Parathyroid adenoma (tissue), 2 donors: ENCODE measurements around the gene APOM.

Source experiments
- H2AFZ ChIP-seq: fragments of 300-600 bp; sonication (generic); one replicate; pipeline ENCODE4 v1.7.0; 2017; ENCODE audit warnings: antibody characterized with exemption, mild to moderate bottlenecking
- H3K27ac ChIP-seq: fragments of 300-600 bp; sonication (generic); one replicate; pipeline ENCODE4 v1.7.0; 2017
- H3K27me3 ChIP-seq: fragments of 300-600 bp; sonication (generic); one replicate; pipeline ENCODE4 v1.7.0; 2017; ENCODE audit warnings: low read length; ENCODE audit not compliant: control insufficient read depth, insufficient read depth
- H3K36me3 ChIP-seq: fragments of 300-600 bp; sonication (generic); one replicate; pipeline ENCODE4 v1.7.0; 2017; ENCODE audit warnings: low read length; ENCODE audit not compliant: control insufficient read depth, insufficient read depth
- H3K4me1 ChIP-seq: fragments of 300-600 bp; sonication (generic); one replicate; pipeline ENCODE4 v1.7.0; 2017; ENCODE audit warnings: control low read depth
- H3K4me2 ChIP-seq: fragments of 300-600 bp; sonication (generic); one replicate; pipeline ENCODE4 v1.7.0; 2017; ENCODE audit warnings: low read length
- H3K4me3 ChIP-seq: fragments of 300-600 bp; sonication (generic); one replicate; pipeline ENCODE4 v1.7.0; 2017; ENCODE audit warnings: low read depth, low read length
- H3K79me2 ChIP-seq: fragments of 300-600 bp; sonication (generic); one replicate; pipeline ENCODE4 v1.7.0; 2017; ENCODE audit warnings: control low read depth
- H3K9ac ChIP-seq: fragments of 300-600 bp; sonication (generic); one replicate; pipeline ENCODE4 v1.7.0; 2017; ENCODE audit warnings: mild to moderate bottlenecking
- H3K9me3 ChIP-seq: fragments of 300-600 bp; sonication (generic); one replicate; pipeline ENCODE4 v1.7.0; 2017; ENCODE audit warnings: low read length; ENCODE audit not compliant: control insufficient read depth
- TF ChIP-seq, protein P1 (sequence below): fragments of 300-600 bp; sonication (generic); IDR thresholded peaks from one replicate; pipeline ENCODE4 v1.7.0; 2017; ENCODE audit warnings: antibody characterized with exemption, mild to moderate bottlenecking
- donor health status: primary hyperparathyroidism.

The APOM gene

DNA sequence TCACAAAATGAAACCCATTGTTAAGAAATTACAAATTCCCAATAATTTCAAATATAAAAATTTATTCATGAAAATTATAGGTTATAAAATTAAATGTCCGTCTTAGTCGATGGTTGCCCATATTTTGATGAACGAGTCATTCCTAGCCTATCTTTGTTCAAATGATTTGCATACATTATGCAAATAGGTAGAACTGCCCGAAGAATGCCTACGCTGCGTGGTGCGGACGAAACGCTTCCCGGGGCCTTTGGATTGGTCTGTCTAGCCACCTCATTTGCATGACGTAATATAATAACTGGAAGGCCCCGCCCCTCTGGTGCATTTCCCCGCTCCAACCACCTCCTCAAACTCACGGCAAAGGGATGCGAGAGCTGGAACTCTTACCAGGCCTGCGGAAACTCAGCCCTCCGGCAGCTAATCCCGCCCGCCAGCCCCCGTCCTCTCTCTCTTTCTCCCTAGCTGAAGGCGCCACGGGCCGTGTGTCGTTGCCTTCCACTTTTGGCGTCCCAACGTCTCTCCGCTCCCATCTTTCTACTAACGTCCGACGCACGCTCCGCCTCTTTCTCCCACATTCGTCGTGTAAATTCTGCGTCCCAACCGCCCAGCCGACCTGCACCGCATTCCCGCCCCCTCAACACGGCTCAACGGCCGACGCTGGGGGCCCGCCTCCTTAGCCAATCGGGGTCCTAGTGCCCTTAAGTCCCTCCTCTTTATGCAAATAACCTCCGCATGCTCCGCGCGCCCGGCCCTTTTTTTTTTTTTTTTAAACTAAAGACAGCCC lies 35.7 kb upstream of the APOM start:
- TF ChIP-seq, protein P1, sequence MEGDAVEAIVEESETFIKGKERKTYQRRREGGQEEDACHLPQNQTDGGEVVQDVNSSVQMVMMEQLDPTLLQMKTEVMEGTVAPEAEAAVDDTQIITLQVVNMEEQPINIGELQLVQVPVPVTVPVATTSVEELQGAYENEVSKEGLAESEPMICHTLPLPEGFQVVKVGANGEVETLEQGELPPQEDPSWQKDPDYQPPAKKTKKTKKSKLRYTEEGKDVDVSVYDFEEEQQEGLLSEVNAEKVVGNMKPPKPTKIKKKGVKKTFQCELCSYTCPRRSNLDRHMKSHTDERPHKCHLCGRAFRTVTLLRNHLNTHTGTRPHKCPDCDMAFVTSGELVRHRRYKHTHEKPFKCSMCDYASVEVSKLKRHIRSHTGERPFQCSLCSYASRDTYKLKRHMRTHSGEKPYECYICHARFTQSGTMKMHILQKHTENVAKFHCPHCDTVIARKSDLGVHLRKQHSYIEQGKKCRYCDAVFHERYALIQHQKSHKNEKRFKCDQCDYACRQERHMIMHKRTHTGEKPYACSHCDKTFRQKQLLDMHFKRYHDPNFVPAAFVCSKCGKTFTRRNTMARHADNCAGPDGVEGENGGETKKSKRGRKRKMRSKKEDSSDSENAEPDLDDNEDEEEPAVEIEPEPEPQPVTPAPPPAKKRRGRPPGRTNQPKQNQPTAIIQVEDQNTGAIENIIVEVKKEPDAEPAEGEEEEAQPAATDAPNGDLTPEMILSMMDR, result no peak
- H3K4me3 ChIP-seq, result peak overlapping the region; percentile 88

DNA sequence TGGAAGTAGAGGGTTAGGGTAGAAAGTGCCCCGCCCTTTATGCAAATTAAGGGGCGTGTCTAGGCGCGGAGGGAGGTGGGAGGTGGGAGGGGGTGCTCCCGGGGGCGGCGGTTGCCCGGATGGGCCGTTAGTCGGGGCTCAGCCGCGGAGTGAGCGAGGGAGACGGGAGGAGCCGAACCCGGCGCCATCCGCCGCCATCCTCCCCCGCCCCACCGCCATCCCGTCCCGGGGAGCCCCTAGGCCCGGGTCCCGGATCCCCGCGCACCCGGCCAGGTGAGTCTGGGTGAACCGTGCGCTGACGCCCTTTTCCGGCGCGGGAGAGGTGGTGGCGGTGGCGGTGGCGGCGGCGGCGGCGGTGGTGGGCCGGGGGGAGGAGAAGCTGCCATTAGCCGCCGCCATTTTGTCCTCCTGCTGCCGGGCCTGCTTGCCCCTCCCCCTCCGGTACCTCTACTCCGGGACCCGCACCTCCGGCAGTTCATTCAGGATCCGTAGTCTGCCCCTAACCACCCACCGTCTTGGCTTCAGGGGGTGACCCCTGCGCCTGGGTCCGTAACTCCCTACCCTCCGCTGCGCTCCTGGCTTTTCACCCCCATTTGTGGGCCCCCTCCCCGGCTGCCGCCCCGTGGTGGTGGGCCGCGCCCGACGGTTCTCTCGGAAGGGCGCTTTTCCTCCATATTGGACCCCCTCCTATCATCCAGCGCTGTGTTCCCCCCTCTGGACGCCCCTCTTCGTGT lies 34.9 kb upstream of the APOM start, which contains the start of gene PRRC2A:
TSS of gene PRRC2A (plus strand) at position 130 of the 734 bp plus-strand sequence. CDS start 2,075 bp downstream, outside the sequence.
- Histone ChIP-seq H3K4me2 (peak within 1 kb of the TSS; percentile 88), H3K9me3 (no peaks in the 10 kb centered on the region), H3K4me3 (peak within 1 kb of the TSS; percentile 88), H3K27me3 (no peaks in the 10 kb centered on the region), H3K27ac (peak within 1 kb of the TSS; percentile 94), H3K36me3 (no peaks in the 10 kb centered on the region), H3K4me1 (peaks cover 12% of the 10 kb centered on the region), H2AFZ (peak within 1 kb of the TSS; percentile 79), H3K79me2 (peaks cover 15% of the 10 kb centered on the region), H3K9ac (peak within 1 kb of the TSS; percentile 79)
- TF ChIP-seq, protein P1, result no peak

More for the DNA sequence above, 35.7 kb upstream of the APOM start:
- Histone ChIP-seq H3K4me2 (peak overlapping the region; percentile 88), H3K9ac (no peak overlapping the region), H3K36me3 (no peaks in the 10 kb centered on the region), H3K4me1 (peaks cover 14% of the 10 kb centered on the region), H3K79me2 (peaks cover 12% of the 10 kb centered on the region), H3K9me3 (no peaks in the 10 kb centered on the region), H3K27me3 (no peaks in the 10 kb centered on the region), H2AFZ (peak overlapping the region; percentile 79), H3K27ac (peak overlapping the region; percentile 94)

DNA sequence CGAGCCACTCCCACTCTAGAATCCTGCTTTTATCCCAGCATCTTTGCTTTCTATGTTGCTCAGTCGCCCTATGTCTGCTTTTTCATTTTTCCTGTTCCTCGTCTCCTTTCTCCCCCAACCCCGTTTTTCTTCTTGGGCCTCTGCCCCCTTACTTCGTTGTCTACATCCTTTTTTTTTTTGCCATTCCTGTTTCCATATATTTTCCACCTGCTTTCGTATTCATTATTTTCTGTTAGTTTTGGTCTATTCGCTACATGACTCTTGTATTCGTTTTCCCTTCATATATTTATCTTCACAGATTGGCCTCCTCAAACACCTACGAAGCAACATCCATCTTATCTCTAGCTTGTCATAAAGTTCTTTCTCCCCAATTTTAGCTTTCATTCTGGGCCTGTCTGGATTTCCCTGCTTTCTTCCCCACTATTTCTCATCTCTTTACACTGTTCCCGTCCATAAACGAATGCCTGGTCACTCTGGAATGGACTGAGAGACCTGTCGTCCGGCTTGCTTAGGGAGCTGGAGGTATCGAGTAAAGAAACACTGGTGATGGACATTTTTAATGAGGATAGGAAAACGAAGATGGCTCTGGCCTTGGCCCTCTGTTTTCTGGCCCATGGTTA lies 34.3 kb upstream of the APOM start:
- Histone ChIP-seq H3K4me1 (peaks cover 12% of the 10 kb centered on the region), H3K27me3 (no peaks in the 10 kb centered on the region), H3K79me2 (peaks cover 15% of the 10 kb centered on the region), H3K36me3 (no peaks in the 10 kb centered on the region), H3K9ac (peak overlapping the region; percentile 79), H2AFZ (peak overlapping the region; percentile 79), H3K4me3 (peak overlapping the region; percentile 88), H3K4me2 (peak overlapping the region; percentile 88), H3K27ac (peak overlapping the region; percentile 94), H3K9me3 (no peaks in the 10 kb centered on the region)
- TF ChIP-seq, protein P1, result no peak

DNA sequence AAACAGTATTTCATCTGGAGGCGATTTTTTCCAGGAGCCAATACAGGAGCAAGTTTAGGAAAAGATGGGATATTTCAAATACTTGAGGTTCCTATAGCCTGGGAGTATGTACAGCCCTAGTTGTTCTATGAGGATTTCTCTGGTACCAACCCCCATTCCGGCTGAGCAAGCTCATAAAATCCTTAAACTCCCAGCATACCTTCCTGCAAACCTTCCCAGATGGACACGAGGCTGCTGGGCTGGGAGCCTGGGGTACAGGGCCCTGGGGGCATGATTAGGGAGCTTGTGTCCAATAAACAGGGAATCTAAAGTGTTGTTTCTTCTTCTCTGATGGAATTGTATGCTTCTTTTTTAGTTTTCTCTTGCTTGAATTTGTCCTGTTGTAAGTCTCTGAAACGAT lies 33.7 kb upstream of the APOM start:
- Histone ChIP-seq H3K79me2 (peaks cover 17% of the 10 kb centered on the region), H3K27me3 (no peaks in the 10 kb centered on the region), H3K27ac (peak overlapping the region; percentile 94), H3K4me2 (peak overlapping the region; percentile 88), H3K36me3 (no peaks in the 10 kb centered on the region), H3K4me3 (peak overlapping the region; percentile 88), H3K9ac (no peak overlapping the region), H3K4me1 (peaks cover 12% of the 10 kb centered on the region), H3K9me3 (no peaks in the 10 kb centered on the region), H2AFZ (no peak overlapping the region)
- TF ChIP-seq, protein P1, result no peak
